Left renal cortex interstitium (tissue), 4 donors: ENCODE measurements around the gene UAP1L1. TPM values are rescaled to one million over a fixed set of nuclear protein-coding genes. Genes with fewer than 3 reads are reported as not detected.

Source experiments
- DNase-seq, 4 donors: peaks; one replicate each; pipeline ENCODE4 v3.0.0-alpha.2; 2013; ENCODE audit warnings: low read depth in 4 of 4, low spot score in 2 of 4, missing footprints in 1 of 4
- polyA plus RNA-seq, 4 donors: library from polyadenylated mRNA; unstranded; fragments of 120-200 nt; gene quantifications; one replicate each; pipeline ENCODE4 v1.2.1, GENCODE V29; 2013; ENCODE audit not compliant: insufficient read length in 4 of 4

The UAP1L1 gene
- polyA plus RNA-seq, 4 donors, result 4.2 to 7.4 (median 5.9) TPM

DNA sequence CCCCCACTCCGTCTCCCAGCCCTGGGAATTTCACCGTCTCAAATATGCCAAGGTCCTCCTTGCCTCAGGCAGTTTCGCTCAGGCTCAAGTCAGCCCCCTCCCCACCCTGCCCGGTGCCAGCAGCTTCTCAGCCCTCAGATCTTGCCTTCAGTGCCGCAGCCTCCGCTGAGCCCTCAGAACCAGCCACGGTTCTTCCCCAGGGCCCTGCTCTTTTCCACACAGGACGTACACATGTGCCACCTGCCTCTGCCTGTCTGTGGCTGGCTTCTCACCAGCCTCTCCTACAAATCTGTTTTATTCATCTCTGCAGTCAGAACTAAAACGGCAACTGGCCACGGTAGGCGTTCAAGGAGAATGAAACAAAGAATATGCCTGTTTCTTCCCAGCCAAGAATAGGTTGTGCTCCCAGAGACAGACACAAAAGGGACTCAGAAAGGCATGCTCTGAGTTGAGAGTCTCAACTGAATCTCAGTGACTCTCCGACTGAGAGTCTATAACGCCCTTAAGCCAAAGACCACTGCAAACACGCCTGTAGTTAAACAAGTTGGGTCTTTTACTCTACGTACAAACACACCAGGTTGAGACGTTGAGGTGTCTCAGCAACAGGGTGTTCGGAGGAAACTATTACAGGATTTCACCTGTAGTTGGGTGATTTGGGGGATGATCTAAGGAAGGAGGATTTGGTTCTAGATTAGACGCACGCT lies 51.0 kb downstream of the UAP1L1 start:
- DNase-seq, result no peak

DNA sequence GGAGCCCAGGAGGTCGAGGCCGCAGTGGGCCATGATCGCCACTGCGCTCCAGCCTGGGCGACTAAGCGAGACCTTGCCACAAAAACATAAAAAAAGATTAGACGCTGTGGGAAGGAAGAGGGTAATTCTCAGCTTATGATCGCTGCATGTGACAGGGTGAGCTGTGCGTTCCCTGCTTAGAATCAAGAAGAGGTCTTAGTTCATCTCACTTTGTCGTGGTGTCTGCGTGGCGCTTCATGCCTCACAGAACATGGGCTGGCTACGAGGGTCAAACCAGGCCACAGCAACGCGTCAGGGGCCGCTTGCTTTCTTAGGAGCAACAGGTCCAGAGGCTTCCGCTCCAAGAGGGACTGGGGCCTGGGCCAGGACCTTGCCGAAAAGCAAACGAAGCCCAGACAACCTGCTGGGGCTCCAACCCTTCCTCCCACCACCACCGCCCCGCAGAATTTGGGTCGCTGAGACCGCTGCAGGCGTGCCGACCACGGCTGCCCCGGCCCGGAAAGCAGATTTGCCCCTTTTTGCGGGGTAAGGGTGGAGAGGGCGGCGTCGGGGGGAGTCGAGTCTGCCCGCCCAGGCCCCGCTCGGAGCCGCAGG lies 51.6 kb downstream of the UAP1L1 start:
- DNase-seq, result no peak

DNA sequence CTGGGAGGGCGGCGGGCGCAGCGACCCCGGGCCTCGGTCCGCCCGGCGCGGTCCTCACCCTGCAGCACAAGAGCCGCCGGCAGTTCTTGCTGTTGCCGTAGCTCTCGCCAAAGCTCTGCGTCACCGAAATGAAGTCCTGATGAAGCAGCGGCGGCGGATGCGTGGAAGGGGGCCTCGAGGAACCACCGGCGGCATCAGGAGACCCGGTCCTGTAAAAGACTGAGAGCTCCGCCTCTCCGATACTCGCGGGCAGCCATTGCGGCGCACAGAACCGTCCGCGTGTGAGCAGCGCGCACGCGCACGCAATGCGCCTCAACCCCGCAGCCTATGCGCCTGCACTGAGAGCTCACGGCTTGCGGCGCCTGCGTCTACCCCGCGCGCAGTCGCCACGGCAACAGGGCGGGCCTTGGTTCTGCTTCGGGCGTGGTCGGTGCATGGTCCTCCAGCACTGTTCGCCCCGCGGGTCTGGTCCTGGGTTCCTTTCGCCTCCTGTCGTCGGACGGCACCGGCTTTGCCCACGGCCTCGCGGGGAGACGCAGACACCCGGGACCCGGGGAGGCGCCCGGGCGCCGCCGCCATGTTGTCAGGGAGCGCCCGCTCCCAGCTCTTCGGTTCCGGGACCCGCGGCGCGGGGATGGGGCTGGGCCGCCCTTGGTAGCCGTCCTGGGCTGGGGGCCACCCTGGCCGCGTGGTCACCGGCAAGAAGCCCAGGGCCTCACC lies 52.3 kb downstream of the UAP1L1 start:
- DNase-seq, result peak; percentile 47 to 81 (median 70)

GRCh38 chr9:137130176-137130755 lies 52.9 kb downstream of the UAP1L1 start:
- no peak for DNase-seq

Other genes with a start within 250 kb of the UAP1L1 start
- 1 to 10 TPM in 3 of 4 donors, under 1 TPM in 1; 0.68 to 1.8 (median 1.3) TPM for gene AJM1, start 235.0 kb upstream of the UAP1L1 start, polyA plus RNA-seq
- gene PHPT1, start 228.1 kb upstream of the UAP1L1 start, polyA plus RNA-seq, result 100 to 1,000 TPM in 3 of 4 donors, 10 to 100 TPM in 1; 60.1 to 135 (median 115) TPM
- gene MAMDC4, start 225.2 kb upstream of the UAP1L1 start, polyA plus RNA-seq, result 10 to 100 TPM in 2 of 4 donors, 1 to 10 TPM in 2; 3.5 to 13.4 (median 8.9) TPM
- gene EDF1, start 211.2 kb upstream of the UAP1L1 start, polyA plus RNA-seq, result 100 to 1,000 TPM; 342 to 455 (median 391) TPM
- gene TRAF2, start 191.0 kb upstream of the UAP1L1 start, polyA plus RNA-seq, result 10 to 100 TPM; 11.2 to 17.9 (median 14.8) TPM
- gene FBXW5, start 132.8 kb upstream of the UAP1L1 start, polyA plus RNA-seq, result 10 to 100 TPM; 37.8 to 69.9 (median 60.6) TPM
- 1 to 10 TPM in 2 of 4 donors, under 1 TPM in 2; 0.51 to 1.2 (median 1.0) TPM for gene C8G, start 132.3 kb upstream of the UAP1L1 start, polyA plus RNA-seq
- gene LCN12, start 125.2 kb upstream of the UAP1L1 start, polyA plus RNA-seq, result 10 to 100 TPM; 15.7 to 53.5 (median 30.7) TPM
- 10 to 100 TPM; 34.0 to 80.6 (median 34.4) TPM for gene PTGDS, start 100.0 kb upstream of the UAP1L1 start, polyA plus RNA-seq
- under 1 TPM in 3 of 4 donors, not detected in 1; 0.08 to 0.41 (median 0.17) TPM for gene LCNL1, start 94.5 kb upstream of the UAP1L1 start, polyA plus RNA-seq
- 10 to 100 TPM; 22.4 to 53.2 (median 41.4) TPM for gene PAXX, start 85.1 kb upstream of the UAP1L1 start, polyA plus RNA-seq
- gene CLIC3, start 80.9 kb upstream of the UAP1L1 start, polyA plus RNA-seq, result 1 to 10 TPM in 1 of 4 donors, under 1 TPM in 3; 0.49 to 1.2 (median 0.74) TPM
- 10 to 100 TPM; 36.4 to 60.9 (median 55.4) TPM for gene ABCA2, start 49.3 kb upstream of the UAP1L1 start, polyA plus RNA-seq
- under 1 TPM in 2 of 4 donors, not detected in 2; 0.08 to 0.12 TPM for gene FUT7, start 45.4 kb upstream of the UAP1L1 start, polyA plus RNA-seq
- gene NPDC1, start 31.3 kb upstream of the UAP1L1 start, polyA plus RNA-seq, result 10 to 100 TPM; 19.8 to 46.8 (median 34.4) TPM
- 1 to 10 TPM; 2.8 to 6.0 (median 5.1) TPM for gene ENTPD2, start 23.5 kb upstream of the UAP1L1 start, polyA plus RNA-seq
- 10 to 100 TPM in 1 of 4 donors, 1 to 10 TPM in 3; 5.5 to 10.0 (median 8.6) TPM for gene SAPCD2, start 7.0 kb upstream of the UAP1L1 start, polyA plus RNA-seq
- 10 to 100 TPM; 46.5 to 70.7 (median 63.1) TPM for gene MAN1B1, start 9.5 kb downstream of the UAP1L1 start, polyA plus RNA-seq
- gene DPP7, start 37.2 kb downstream of the UAP1L1 start, polyA plus RNA-seq, result 10 to 100 TPM; 14.5 to 31.9 (median 25.1) TPM
- gene GRIN1, start 61.6 kb downstream of the UAP1L1 start, polyA plus RNA-seq, result under 1 TPM in 3 of 4 donors, not detected in 1; 0.06 to 0.60 (median 0.20) TPM
- gene LRRC26, start 92.5 kb downstream of the UAP1L1 start, polyA plus RNA-seq, result under 1 TPM in 3 of 4 donors, not detected in 1; 0.12 to 0.29 (median 0.17) TPM
- under 1 TPM in 1 of 4 donors, not detected in 3; 0.16 TPM for gene TMEM210, start 94.5 kb downstream of the UAP1L1 start, polyA plus RNA-seq
- gene ANAPC2, start 111.0 kb downstream of the UAP1L1 start, polyA plus RNA-seq, result 10 to 100 TPM; 31.3 to 56.1 (median 44.4) TPM
- 10 to 100 TPM; 44.5 to 78.1 (median 56.9) TPM for gene SSNA1, start 111.2 kb downstream of the UAP1L1 start, polyA plus RNA-seq
- gene TPRN, start 123.2 kb downstream of the UAP1L1 start, polyA plus RNA-seq, result 10 to 100 TPM; 12.8 to 15.4 (median 14.7) TPM
- gene TMEM203, start 128.1 kb downstream of the UAP1L1 start, polyA plus RNA-seq, result 10 to 100 TPM; 37.2 to 53.2 (median 43.5) TPM
- 10 to 100 TPM in 3 of 4 donors, 1 to 10 TPM in 1; 7.0 to 20.2 (median 14.5) TPM for gene NDOR1, start 128.2 kb downstream of the UAP1L1 start, polyA plus RNA-seq
- 10 to 100 TPM in 3 of 4 donors, 1 to 10 TPM in 1; 5.4 to 15.1 (median 13.1) TPM for gene RNF208, start 144.7 kb downstream of the UAP1L1 start, polyA plus RNA-seq
- gene CYSRT1, start 147.7 kb downstream of the UAP1L1 start, polyA plus RNA-seq, result 10 to 100 TPM in 2 of 4 donors, 1 to 10 TPM in 2; 5.1 to 20.9 (median 12.5) TPM
- gene RNF224, start 150.0 kb downstream of the UAP1L1 start, polyA plus RNA-seq, result 10 to 100 TPM in 2 of 4 donors, 1 to 10 TPM in 2; 3.6 to 20.1 (median 12.5) TPM
- 10 to 100 TPM in 2 of 4 donors, 1 to 10 TPM in 2; 4.4 to 15.4 (median 8.9) TPM for gene SLC34A3, start 153.4 kb downstream of the UAP1L1 start, polyA plus RNA-seq
- gene TUBB4B, start 163.8 kb downstream of the UAP1L1 start, polyA plus RNA-seq, result 100 to 1,000 TPM; 324 to 444 (median 393) TPM
- gene STPG3, start 173.8 kb downstream of the UAP1L1 start, polyA plus RNA-seq, result 1 to 10 TPM; 1.0 to 3.5 (median 2.3) TPM
- 10 to 100 TPM; 49.5 to 67.0 (median 56.4) TPM for gene NELFB, start 177.8 kb downstream of the UAP1L1 start, polyA plus RNA-seq
- gene TOR4A, start 200.2 kb downstream of the UAP1L1 start, polyA plus RNA-seq, result 1 to 10 TPM; 3.9 to 8.5 (median 6.3) TPM
- gene NRARP, start 224.8 kb downstream of the UAP1L1 start, polyA plus RNA-seq, result 1 to 10 TPM; 5.7 to 8.5 (median 8.2) TPM